Right hindlimb (tissue), 1 donor: Measurements from ENCODE around the gene ABCB6.
A peak's percentile ranks its signal among the peaks of the same experiment; 100 is the strongest.
"Not testable (repeated sequence)": the region's sequence is repeated elsewhere in the genome, so short reads cannot be mapped to it uniquely, and the experiment has no call there.

Source experiments
- DNase-seq: peaks from one replicate; pipeline ENCODE4 v3.0.0-alpha.2; 2018

The ABCB6 gene

DNA sequence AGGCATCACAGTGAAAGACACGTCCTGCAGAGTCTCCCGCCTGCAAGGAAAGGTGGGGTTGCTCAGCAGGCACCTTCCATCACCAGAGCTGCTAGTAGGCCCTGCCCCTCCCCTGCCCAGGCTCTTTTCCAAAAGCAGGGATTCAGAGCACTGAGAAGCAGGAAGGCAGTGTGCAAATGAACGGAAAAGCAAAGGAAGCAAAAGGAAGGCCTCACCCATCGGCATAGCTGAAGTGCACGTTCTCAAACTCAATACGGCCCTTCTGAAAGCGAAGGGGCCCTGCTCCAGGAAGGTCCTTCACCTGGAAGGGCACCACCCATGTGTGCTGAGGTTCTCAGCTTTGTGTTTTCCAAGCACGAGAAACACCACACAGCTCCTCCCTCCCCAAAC, 5.7 kb downstream of the ABCB6 start:
- no peak for DNase-seq

DNA sequence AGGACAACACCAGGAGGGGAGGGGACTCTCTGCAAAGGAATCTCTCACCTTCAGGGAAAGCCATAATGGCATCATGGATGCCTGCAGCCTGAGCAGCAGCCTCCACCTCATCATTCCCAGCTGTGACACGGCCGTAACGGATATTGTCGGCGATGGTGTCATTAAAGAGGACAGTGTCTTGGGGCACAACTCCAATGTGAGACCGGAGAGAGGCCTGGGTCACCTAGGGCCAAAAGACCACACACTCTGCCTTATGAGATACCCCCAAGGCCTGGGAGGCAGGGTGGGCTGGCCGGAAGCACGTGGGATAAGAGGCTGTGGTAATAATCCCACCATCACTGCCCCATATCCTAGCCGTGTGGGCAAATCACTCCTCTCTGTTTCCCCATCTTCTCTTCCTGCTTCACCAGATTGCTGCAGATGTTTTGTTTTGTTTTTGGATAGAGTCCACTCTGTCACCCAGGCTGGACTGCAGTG, 7.8 kb downstream of the ABCB6 start:
- DNase-seq, result no peak

DNA sequence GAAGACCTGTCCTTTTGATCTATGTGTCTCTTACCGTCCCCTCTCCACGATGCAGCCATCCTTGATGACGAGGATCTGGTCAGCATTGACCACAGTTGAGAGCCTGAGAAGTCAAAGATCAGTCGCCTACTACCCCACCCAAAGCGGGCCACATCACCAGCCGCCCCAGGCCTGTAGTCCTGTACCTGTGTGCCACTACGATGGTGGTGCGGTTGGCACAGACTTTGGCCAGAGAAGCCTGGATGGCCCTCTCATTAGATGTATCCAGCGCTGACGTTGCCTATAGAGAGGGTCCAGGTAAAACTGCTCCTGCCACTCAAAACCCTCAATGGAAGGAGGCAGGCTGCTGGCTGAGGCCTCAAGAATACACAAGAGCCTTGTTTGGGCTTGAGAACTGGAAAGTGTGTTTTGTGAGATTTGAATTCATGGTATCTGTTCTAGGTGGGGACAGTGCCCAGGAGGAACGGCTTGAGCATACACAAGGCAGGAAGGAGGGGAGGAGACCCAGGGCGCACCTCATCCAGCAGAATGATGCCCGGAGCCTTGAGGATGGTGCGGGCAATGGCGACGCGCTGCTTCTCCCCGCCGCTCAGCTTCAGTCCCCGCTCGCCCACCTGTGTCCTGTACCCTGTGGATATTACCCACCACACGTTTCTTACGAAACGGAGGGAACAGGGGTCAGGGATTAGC, 8.4 kb downstream of the ABCB6 start:
- DNase-seq, result no peak

GRCh38 chr2:219209236-219210195, 9.2 kb downstream of the ABCB6 start:
- DNase-seq, result no peak

- DNase-seq, result no peak
Observed at GRCh38 chr2:219207884-219208740, 10.6 kb downstream of the ABCB6 start.

GRCh38 chr2:219207134-219207883, 11.4 kb downstream of the ABCB6 start:
- DNase-seq, result no peak

DNA sequence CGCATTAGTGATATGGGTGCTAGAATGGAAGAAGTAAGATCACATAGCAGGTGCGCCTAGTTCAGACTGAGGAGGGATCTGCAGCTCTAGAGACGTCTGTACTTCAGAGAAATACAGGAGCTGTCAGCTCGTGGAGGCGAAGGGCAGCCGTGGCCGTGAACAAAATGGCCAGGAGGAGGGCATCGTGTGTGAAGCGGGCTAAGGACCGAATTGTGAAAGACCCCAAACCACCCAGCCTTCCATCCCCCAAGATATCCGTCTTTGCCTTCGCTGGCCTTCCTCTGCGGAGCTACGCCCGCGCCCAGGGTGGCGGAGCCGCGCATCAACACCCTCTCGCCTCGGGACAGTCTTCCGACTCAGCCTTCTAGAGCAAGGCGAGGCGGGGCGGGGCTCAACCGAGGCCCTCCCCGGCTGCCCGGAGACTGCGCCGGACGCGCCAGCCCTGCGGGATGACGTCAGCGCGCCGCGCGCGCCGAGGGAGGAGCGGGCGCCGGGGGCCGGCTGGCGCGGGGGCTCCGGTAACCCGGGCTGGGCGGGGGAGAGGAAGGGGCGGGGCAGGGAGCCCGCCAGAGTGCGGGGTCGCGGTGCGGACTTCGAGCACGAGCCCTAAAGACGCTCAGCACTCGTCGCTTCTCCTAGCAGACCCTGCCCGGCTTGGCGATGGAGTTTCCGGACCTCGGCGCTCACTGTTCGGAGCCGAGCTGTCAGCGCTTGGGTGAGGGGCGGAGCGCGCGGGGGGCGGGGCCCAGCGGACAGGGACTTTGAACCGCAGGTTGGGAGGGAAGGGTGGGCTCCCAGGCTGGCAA, 12.2 kb downstream of the ABCB6 start, which contains the start of gene ZFAND2B:
Gene ZFAND2B, plus strand, starts transcription at position 455 of the 806 bp plus-strand sequence. Its CDS starts 206 bp downstream, at position 661.
- peak; percentile 97 for DNase-seq

- no peak for DNase-seq
Observed at GRCh38 chr2:219205981-219206327, 12.8 kb downstream of the ABCB6 start.

GRCh38 chr2:219205165-219205538, 13.6 kb downstream of the ABCB6 start:
- no peak for DNase-seq

- no peak for DNase-seq
Observed at GRCh38 chr2:219204425-219205164, 14.2 kb downstream of the ABCB6 start.

- not testable (repeated sequence) for DNase-seq
Observed at GRCh38 chr2:219201331-219201730, 17.4 kb downstream of the ABCB6 start.

DNA sequence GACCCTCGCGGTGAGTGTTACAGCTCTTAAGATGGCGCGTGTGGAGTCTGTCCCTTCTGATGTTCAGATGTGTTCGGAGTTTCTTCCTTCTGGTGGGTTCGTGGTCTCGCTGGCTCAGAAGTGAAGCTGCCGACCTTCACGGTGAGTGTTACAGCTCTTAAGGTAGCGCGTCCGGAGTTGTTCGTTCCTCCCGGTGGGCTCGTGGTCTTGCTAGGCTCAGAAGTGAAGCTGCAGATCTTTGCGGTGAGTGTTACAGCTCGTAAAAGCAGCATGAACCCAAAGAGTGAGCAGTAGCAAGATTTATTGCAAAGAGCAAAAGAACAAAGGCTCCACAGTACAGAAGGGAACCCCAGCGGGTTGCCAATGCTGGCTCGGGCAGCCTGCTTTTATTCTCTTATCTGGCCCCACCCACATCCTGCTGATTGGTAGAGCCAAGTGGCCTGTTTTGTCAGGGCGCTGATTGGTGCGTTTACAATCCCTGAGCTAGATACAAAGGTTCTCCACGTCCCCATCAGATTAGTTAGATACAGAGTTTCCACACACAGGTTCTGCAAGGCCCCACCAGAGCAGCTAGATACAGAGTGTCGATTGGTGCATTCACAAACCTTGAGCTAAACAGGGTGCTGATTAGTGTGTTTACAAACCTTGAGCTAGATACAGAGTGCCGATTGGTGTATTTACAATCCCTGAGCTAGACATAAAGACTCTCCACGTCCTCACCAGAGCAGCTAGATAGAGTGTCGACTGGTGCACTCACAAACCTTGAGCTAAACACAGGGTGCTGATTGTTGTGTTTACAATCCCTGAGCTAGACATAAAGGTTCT, 18.0 kb downstream of the ABCB6 start:
- DNase-seq, result not testable (repeated sequence)

DNA sequence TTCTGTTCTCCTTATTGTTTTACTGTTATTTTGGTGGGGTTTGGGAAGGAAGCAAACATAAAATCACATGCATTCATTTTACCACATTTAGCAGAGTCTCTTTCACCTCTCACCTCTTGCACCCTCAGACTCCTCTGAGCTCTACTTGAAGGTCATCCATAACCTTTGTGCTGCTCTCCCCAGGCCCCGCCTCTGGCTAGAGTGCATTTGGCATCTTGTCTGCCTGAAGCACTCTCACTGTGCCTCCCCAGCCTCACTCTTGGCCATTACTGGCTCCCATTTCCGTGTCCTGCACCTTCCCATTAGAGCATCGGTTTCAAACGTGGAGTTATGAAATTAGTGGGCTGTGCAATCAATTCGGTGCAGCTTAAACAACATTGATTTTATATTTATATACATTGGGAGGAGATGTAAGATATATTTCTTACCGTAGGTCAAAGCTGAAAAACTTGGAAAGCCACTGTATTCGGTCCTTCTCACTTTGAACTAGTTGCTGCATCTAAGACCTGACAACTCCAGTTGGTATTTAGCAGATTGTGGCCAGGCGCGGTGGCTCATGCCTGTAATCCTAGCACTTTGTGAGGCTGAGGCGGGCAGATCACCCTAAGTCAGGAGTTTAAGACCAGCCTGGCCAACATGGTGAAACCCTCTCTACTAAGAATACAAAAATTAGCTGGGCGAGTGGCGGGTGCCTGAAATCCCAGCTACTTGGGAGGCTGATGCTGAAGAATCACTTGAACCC, 19.1 kb downstream of the ABCB6 start:
- no peak for DNase-seq

DNA sequence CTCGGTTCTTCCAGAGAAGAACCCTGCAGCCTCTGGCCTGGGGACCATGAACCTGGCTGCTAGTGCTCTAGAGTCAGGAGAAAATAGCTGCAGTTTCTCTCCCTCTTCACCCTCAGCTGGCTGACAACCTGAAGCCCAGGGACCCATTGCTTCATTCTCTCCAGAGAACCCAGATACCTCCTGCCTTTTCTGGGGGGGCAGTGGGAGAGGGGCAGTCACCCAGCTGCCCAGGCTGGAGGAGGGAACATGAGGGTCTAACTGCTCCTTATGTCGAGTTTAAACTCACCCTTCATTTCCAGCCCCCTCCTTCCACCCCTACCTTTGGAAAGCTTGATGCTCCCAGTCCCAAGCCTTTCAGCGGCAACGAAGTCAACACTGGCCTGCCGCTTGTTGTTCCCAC, 19.8 kb downstream of the ABCB6 start:
- DNase-seq, result no peak

DNA sequence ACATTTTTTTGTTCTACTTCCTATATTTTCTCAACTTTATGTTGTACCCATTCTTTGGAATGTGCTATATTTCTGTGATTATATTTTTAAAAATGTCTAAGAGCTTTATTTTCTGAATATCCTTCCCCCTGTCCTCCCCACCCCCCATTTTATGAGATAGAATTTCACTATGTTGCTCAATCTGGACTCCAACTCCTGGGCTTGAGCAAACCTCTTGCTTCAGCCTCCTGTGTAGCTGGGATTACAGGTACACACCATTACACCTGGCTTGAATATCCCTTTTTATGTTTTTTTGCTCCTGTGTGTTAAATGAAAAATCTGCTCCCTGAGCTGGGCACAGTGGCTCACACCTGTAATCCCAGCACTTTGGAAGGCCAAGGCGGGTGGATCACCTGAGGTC, 21.4 kb downstream of the ABCB6 start:
- DNase-seq, result no peak

DNA sequence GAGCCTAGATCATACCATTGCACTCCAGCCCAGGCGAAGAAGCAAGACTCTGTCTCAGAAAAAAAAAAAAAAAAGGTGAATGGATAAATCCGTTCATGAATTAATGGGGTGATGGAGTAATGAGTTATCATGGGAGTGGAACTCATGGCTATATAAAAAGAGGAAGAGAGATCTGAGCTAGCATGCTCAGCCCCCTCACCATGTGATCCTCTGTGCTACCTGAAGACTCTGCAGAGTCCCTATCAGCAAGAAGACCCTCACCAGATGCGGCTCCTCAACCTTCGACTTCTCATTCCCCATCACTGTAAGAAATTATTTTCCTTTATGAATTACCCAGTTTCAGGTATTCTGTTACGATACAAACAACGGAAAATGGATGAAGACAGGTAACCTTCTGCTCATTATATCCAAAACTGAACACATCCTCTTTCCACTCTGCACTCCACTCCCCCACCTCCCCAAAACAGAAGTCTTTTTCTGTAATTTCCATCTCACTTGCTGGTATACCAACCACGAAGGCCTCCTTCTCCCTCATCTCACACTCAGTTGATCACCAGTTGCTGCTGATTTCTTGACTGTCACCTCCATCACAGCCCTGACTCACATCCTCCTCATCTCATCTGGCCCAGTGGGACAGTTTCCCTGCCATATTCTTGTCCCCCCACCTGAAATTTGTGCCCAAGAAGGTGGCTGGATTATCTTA, 31.9 kb downstream of the ABCB6 start:
- no peak for DNase-seq

- DNase-seq, result no peak
Observed at GRCh38 chr2:219184121-219184520, 34.6 kb downstream of the ABCB6 start.

GRCh38 chr2:219183151-219183772, 35.5 kb downstream of the ABCB6 start:
- DNase-seq, result no peak
